Stimulated activated CD4-positive, alpha-beta T cell treated with anti-CD3 and anti-CD28 coated beads, Interleukin-1b, Interleukin-23, amount 100 ng/mL, for 1 hour (primary cell): ENCODE results near the gene FBXO34.

Experiments used
- DNase-seq, 2 donors: peaks; one replicate each; pipeline ENCODE4 v3.0.0-alpha.2; 2020; ENCODE audit warnings: low read depth in 2 of 2

FBXO34 gene

DNA sequence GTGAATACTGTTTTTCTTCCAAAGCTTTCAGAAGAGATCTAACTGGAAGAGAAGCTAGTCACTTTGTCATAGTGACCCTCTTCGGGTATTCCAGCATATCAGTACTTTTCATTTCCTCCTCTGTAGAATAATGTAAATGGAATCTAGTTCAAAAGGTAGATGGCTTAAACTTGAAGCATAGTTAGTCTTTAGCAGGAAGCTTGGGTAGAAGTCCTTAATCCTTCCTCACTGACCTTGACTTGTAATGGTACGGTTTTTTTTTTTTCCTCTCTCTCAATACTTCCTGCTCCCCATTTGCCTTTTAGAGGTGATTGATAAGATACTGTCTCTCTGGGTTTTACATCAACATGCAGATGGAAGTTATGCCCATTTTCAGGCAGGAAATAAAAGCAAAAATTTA, 1.7 kb downstream of the FBXO34 start:
- DNase-seq = no peak

DNA sequence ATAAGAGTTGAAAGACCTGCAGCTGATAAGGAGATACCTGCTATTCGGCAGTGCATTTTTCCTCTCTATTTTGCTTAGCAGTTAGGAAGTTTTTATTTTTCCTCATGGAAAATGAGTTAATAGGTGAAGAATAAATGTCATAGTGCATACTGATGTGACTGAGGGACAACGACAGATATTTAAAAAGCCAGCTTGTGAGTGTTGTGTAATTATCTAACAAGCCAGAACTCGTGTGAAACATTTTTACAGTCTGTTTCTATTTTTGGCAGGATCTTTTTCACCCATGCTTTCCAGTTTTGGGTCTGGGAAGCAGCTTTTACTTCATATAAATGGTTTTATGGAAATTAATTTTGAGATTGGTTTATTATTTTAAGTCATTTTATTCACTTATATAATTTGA, 2.9 kb downstream of the FBXO34 start:
- no peak for DNase-seq

DNA sequence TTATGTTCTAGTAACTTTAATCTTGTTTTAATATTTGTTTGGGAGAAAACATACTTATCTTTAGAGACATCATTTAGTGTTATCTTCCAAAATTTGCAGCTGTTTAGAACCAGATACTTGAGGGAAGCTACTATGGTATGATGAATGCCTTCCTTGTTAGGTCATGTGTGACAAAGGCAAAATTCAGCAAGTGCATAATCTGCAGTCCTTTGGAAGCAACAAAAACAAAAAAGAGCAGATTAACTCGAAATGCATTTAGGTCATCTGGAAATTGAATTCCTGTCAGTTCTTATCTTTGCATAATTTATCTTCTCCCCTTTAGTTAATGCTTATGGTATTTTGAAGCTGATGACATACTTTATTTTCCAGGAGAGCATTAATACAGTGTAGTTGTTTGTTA, 3.5 kb downstream of the FBXO34 start:
- DNase-seq = no peak

DNA sequence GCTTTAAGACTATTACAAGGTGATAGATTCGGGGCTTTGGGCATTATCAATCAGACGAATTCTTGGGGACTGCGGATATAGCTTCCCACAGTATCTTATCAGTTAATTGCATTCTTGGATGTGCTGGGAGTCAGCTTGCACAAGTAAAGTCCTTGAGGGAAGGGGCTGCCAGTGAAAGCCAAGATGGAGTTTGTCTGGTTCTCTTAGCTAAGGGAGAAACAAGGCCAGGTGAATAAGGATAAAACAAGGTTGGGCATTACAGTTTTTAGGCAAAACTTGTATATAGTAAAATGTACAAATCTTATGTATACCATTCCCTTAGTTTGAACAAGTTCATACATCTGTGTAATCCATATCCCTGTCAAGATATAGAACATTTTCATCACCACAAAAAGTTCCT, 5.5 kb downstream of the FBXO34 start:
- DNase-seq = no peak

DNA sequence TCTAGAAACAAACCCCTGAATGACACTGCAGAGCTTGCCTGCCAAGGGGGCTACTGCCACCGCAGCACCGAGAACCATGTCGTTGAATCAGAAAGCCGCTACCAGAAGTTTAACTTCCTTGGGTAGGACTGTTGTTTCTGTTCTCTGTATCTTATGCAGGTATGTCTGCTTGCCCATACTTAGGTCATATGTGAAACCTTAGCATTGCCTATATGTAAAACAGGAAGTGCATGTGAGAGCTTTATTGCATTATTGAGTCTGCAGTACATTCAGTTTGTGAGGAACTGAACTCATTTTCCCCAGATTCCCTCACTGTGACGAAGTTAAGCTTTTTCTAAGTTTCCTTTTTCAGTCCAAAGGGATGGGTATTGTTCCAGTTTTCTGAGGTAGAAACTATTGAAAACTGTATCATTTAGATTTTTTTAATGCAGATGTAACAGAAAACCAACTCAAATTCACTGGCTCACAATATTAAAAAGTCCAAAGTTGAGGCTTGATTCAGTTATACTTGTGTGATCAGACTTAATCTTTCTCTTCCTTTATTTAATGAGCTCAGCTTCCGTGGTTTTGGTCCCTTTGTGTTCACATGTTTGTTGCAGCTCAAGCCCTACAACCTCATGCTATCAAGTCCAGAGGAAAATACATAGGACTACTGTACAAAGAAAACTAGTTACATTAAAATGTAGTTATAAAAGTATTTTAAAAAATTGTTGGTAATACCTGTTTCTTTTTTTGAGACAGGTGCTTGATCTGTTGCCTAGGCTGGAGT, 6.9 kb downstream of the FBXO34 start:
- no peak for DNase-seq

DNA sequence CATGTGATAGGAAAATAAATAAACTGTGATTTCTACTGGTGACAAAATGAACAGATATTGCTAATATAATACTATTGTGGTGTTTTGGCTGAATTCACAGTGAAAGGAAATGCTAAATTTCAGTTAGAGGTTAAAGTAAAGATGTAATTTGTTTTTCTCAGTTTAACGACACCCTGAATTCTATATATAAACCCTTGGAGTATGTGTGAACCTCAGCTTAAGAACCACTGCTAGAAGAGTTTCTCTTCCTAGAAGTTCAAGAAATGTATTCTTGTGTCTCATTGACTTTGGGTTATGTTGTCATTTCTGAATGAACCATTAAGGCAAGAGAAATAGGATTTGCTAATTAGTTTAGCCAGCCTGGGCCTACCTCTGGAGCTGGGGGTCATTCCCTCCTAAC, 8.2 kb downstream of the FBXO34 start:
- DNase-seq = no peak

DNA sequence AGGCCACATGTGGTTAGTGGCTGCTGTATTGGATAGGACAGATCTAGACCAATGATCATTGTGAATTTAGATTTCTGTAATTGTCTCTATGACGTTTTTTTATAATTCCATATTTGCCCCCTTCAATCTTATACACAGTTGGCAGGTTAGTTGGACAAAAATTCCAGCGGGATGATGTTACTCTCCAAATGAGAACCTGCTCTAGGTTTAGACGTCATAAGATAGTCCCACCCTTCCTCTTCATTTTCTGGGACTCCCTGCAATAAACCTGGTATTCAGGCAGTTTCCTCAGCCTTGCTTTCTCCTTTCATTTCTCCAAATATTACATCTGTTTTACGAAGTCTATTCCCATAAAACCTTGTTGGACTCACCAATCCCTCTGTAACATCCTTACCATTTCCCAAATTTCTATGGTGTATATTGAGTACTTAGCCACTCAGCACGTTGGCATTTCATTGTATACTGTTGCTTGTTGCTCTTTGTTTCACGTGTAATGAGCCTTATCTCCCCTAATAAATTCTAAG, 10.2 kb downstream of the FBXO34 start:
- DNase-seq = no peak

DNA sequence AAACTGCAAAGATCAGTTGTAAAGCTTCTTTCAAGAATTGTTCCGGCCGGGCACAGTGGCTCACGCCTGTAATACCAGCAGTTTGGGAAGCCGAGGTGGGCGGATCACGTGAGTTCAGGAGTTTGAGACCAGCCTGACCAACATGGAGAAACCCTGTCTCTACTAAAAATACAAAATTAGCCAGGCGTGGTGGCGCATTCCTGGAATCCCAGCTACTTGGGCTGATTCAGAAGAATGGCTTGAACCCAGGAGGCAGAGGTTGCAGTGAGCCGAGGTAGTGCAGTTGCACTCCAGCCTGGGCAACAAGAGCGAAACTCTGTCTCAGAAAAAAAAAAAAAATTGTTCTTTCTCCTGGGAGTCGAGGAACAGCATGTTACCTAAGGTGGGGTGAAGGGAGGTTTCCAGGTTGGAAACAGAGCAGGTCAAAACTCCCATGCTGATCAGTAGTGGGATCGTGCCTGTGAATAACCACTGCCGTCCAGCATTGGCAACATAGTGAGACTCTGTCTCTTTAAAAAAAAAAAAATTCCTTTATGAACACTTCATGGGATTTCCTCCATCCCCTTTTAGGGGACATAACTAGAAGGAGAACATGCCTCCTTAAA, 13.9 kb downstream of the FBXO34 start:
- no peak for DNase-seq

DNA sequence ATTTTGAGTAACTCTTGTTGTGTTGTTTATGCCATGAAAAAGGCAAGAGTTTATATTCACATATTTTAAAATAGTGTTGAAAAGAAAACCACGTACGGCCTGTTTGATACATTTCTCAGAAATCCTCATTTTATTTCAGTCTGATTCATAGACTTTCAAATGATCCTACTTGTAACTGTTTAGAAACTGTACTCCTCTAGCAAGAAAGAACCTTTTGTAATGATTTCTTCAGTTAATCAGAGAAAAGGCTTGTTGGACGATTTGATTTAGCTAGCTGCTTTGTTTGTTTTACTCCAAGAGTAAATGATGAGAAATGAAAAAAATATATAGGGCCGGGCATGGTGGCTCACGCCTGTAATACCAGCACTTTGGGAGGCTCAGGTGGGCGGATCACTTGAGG, 17.2 kb downstream of the FBXO34 start:
- no peak for DNase-seq

DNA sequence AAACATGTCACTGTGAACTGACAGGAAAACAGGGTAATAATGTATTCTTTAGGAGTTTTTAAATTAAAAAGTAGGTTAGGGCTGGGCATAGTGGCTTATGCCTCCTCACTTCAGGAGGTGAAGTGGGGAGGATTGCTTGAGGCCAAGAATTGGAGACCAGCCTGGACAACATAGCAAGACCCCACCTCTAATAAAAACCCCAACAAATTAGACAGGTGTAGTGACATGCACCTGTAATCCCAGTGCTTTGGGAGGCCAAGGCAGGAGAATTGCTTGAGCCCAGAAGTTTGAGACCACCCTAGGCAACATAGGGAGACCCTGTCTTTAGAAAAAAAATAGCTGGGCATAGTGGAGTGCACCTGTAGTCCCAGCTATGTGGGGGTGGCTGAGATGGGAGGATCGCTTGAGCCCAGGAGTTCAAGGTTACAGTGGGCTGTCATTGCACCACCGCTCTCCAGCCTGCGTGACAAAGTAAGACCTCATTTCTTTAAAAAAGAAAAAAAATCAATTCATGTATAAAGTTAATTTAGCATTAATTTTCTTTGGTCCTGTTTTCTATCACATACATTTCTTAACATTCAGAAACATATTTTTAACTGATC, 20.4 kb downstream of the FBXO34 start:
- no peak for DNase-seq

DNA sequence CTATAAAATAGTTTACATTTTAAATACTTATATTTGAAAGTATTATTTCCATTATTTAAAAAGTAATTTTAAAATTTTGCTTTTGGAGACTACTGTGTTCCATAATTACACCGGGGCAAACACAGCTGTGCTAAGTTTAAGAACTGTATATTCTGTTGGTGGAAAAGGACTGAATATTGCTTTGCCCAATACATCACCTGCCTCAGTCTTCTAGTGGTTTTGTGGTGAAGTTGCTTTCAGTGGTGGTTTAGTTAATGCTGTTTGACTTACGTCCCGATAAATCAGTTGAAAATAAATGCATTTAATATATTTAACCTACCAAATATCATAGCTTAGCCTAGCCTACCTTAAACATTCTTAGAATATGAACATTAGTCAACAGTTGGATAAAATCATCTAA, 23.4 kb downstream of the FBXO34 start:
- no peak for DNase-seq

DNA sequence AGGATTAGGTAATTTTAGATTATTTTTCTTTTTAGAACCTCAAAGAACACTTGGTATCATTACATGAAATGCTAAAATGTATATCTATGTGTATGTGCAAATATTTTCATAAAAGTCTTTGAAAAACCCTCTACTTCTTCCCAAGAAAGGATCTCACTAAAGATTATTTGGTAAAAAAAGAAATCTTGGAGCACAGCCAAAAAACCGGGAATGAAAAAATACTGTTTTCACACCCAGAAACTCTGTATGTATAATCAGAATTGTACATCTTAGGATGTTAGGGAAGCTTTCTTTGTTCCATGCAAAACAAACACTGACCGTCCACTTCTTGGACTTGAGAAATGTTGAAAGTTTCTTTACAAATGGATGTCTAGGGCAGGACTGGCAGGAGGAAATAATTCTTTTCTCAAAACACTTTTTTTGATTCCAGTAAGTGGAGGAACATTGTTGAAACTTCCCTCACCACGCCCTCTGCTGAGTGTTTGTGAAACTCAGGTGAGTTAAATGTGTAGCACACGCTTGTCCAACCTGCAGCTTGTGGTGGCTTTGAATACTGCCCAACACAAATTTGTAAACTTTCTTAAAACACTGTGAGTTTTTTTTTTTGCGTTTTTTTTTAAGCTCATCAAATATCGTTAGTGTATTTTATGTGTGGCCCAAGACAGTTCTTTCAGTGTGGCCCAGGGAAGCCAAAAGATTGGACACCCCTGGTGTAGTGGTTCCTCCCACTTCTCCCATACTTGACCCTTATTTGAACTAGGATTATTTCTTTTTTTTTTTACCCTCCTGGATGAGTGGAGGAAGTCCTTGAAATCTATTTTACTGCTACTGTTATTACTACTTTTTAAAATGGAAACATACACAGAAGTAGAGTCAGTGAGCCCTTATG, 26.6 kb downstream of the FBXO34 start:
- DNase-seq = no peak

DNA sequence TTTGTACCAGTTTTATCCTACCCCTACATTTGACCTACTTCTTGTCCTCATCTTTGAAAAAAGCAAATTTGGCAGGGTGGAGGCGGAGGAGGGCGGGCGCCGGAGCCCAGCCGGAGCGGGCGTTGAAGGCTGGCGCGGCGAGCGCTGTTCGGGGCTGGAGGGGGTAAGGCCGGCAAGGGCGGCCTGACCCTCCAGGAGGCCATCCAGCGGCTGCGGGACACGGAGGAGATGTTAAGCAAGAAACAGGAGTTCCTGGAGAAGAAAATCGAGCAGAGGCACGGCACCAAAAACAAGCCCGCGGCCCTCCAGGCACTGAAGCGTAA, 27.2 kb downstream of the FBXO34 start:
- no peak for DNase-seq

DNA sequence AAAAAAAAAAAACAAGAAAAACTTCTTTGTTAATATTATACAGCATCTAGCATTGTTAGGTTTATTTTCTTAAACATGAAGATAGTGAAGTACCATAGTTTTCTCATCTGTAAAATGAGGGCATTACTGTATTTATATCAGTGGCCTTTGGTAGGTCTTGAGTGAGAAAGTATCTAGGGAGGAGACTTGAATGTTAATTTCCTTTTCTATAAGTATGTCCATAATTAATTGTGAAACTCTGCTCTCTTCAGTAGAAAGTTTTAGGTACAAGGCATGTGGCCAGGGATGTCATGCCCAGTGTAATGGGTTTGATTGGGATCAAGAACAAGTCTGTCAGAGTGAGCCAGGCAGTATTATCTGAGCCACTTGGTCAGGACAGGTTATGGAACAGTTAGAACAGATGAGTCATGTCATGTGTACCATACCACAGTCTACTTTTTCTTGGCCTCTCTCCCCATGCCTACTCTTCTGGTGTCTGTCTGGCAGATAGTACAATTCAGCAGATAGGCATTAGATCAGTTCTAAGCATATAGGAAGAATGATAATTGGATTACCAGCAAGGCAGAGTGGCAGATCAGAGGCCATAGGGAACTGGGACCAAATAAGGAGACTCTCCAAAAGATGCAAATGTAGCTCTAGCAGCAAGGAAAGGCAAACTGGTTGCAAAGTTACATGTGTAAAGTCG, 30.4 kb downstream of the FBXO34 start:
- DNase-seq = no peak

DNA sequence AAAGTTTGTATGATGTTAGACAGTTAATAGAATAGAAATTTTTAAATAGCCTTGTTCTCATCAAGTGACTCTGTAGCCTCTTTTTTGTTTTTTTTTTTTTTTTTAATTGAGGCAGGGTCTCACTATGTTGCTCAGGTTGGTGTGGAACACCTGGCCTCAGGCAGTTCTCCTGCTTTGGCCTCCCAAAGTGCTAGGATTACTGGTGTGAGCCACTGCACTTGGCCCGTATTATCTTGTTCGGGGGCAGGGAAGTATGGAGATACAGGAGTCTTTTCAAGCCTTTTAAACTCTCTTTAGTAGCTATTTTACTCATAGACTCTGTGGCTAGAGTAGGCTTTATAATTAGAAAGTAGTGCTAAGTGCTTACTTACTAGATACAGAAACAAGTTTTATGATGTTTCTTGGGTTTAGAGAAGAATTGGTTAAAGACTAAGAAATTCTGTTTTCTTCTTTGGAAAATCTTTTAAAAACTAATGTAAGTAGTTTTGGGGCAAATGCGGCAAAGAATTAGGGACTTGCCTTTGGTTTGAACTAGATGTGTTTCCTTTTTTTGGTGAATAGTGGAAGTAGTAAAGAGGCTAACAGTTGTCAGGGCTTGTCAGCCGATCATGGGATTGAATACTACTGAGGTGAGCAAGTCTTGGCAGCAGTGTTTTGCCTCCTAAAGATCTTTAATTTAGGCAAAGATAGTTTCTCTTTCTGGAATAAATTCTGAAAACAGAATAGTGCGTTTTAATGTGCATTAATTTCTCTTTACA, 31.3 kb downstream of the FBXO34 start:
- no peak for DNase-seq

DNA sequence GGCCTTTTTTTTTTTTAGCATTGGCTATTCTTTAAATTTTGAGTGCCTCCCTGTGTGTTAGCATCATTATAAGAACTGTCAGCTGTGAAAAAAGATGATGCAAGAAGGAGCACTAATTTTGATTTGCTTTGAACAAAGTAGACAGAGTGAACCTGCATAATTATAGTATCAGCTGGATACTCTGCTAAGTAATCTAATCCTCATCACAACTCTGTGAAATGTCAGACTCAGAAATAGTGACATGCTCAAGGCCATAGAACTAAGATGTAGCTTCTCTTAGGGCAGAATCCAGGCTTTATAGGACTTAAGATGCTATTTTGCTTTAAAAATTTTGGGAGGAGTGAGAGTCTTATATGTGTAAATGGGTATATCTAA, 31.9 kb downstream of the FBXO34 start:
- no peak for DNase-seq

DNA sequence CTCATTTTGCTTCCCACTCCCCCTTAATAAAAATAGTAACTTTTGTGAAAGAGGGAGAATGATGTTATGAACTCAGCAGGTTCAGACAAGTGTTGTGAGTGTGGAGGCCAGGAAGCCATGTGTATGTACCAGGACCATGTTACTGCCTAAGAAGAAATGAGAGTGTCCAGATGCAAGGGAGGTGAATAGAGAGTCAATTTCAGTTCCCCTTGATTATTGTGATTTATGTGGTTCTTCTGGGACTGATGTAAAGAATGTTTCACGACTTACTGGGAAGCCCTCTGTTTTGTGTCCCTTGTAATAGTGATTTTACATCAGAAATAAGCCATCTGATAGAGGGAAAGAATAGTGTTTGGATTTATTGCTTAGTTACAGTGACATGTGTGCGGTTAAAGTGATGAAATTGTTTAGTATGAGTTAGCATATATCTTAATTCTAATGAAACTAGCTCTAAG, 32.5 kb downstream of the FBXO34 start:
- DNase-seq = no peak

DNA sequence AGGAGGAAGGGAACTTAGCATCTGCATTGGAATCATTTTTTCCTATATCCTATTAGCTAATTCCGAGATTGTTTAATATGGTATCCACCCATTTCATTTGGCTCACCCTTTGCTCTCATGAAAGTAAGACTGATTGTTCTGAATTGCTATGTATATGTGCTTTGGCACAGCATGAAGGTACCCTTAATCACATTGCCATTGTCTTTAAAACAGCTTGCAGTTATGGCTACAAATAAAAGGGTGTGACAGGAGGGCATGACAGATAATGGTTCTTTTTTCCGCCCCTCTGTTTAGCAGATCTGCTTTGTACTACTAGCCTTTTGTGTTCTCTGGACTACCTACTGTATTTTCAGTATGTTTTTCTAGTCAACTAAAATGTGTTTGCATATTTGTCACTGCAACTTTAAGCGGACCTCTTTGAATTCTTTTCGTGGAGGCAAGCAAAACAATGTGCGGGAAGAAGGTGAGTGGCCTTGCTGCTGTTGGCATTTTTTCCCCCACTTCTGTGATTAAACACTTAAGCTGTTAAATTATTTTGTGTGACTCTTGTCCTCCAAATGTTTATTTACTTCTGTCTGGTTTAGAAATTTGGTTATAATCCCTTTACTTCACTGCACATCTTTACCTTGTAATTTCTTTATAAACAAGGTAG, 35.8 kb downstream of the FBXO34 start:
- DNase-seq = no peak

DNA sequence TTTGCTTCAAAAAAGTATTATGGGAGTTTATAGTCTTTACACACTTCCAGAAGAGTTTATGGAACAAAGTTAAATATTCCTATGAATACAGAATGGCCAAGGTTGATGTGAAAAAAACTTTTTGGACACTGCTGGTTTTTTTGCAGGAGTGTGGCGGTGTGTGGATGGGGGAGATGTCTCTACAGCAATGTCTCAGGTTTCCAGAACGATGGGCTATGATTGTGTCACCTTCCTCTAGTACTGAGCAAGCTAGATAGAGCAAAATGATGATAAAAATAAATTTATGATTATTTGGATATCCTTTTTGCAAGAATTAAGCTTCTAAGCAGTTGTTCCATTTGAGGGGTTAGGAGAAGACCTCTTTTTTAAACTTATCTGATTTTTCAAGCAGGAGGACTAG, 37.9 kb downstream of the FBXO34 start:
- DNase-seq = no peak

DNA sequence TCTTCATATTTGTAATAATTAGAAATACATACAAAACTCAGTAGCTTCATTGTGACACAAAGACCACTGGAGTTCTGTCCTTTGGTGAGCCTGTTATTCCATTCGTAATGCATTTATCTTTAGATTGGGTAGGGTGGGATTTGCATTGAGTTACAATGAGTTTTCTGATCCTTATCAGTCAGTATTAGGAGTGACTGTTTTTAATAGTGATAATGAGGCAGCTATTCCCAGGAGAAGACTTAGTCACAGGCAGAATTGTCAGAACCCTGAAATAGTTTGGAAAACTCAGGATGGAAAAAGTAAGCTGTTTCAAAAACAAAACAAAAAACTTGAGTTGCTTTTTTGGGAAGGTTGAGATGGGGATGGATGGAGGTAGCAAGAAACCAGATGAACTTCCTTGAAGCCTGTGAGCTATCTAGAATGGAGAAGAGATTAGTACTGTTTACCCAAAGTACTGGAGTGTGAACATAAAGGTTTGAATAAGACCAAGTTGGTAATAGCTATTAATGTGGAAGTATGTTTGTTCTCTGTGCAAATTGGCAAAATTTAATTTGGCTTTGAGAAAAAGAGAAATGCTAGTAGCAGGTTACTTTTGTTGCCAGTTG, 38.6 kb downstream of the FBXO34 start:
- no peak for DNase-seq
